KMS-11 (cell line): ENCODE data around the gene PCARE.

Source experiments
- H2AFZ ChIP-seq: fragments of 200-600 bp; sonication (generic); 2 replicates; pipeline ENCODE4 v1.6.1; 2016; ENCODE audit warnings: antibody characterized with exemption, mixed run types, low read depth
- H3K27ac ChIP-seq: fragments of 200-600 bp; sonication (generic); 2 replicates; pipeline ENCODE4 v1.6.1; 2016; ENCODE audit warnings: mild to moderate bottlenecking, mixed run types
- H3K27me3 ChIP-seq: fragments of 200-600 bp; sonication (generic); 2 replicates; pipeline ENCODE4 v1.6.1; 2017; ENCODE audit warnings: mild to moderate bottlenecking, low read depth, mixed run types, moderate library complexity; ENCODE audit not compliant: insufficient read depth
- H3K36me3 ChIP-seq: fragments of 200-600 bp; sonication (generic); 2 replicates; pipeline ENCODE4 v1.6.1; 2017; ENCODE audit warnings: mild to moderate bottlenecking, mixed run types; ENCODE audit not compliant: insufficient read depth
- H3K4me1 ChIP-seq: fragments of 200-600 bp; sonication (generic); 2 replicates; pipeline ENCODE4 v1.6.1; 2016; ENCODE audit warnings: mild to moderate bottlenecking, low read depth, mixed run types; ENCODE audit not compliant: poor library complexity, severe bottlenecking
- H3K4me2 ChIP-seq: fragments of 200-600 bp; sonication (generic); 2 replicates; pipeline ENCODE4 v1.7.0; 2016; ENCODE audit warnings: mild to moderate bottlenecking, mixed run types
- H3K4me3 ChIP-seq: fragments of 200-600 bp; sonication (generic); IDR thresholded peaks from 2 replicates; pipeline ENCODE4 v1.6.1; 2017; ENCODE audit warnings: low read depth, low read length, mixed read lengths; ENCODE audit not compliant: insufficient read depth
- H3K79me2 ChIP-seq: fragments of 200-600 bp; sonication (generic); 2 replicates; pipeline ENCODE4 v1.6.1; 2016; ENCODE audit warnings: low read depth, mixed run types; ENCODE audit not compliant: insufficient read depth
- H3K9ac ChIP-seq: fragments of 200-600 bp; sonication (generic); 2 replicates; pipeline ENCODE4 v1.6.1; 2016; ENCODE audit warnings: mild to moderate bottlenecking, mixed run types
- H4K20me1 ChIP-seq: fragments of 200-600 bp; sonication (generic); 2 replicates; pipeline ENCODE4 v1.6.1; 2016; ENCODE audit warnings: mild to moderate bottlenecking, mixed run types; ENCODE audit not compliant: insufficient read depth
- CTCF ChIP-seq: fragments of 200-600 bp; sonication (generic); conservative IDR thresholded peaks from 2 replicates; pipeline ENCODE4 v1.6.1; 2017; ENCODE audit warnings: low read depth, mild to moderate bottlenecking, antibody characterized with exemption, low read length, moderate library complexity, mixed read lengths

Gene PCARE

GRCh38 chr2:29046321-29046720 lies 28.0 kb downstream of the PCARE start:
- Histone ChIP-seq H3K9ac (no peak overlapping the region), H3K27ac (no peak overlapping the region), H4K20me1 (no peaks in the 10 kb centered on the region), H3K27me3 (no peaks in the 10 kb centered on the region), H3K4me1 (no peaks in the 10 kb centered on the region), H3K4me3 (no peak overlapping the region), H3K36me3 (no peaks in the 10 kb centered on the region), H3K79me2 (no peaks in the 10 kb centered on the region), H3K4me2 (no peak overlapping the region), H2AFZ (no peak overlapping the region)
- no peak for TF ChIP-seq CTCF

GRCh38 chr2:29044459-29044858 lies 29.9 kb downstream of the PCARE start:
- Histone ChIP-seq H2AFZ (no peak overlapping the region), H3K27me3 (no peaks in the 10 kb centered on the region), H3K4me2 (no peak overlapping the region), H3K79me2 (no peaks in the 10 kb centered on the region), H3K9ac (no peak overlapping the region), H3K36me3 (no peaks in the 10 kb centered on the region), H3K4me1 (no peaks in the 10 kb centered on the region), H3K4me3 (no peak overlapping the region), H3K27ac (no peak overlapping the region), H4K20me1 (no peaks in the 10 kb centered on the region)
- no peak for TF ChIP-seq CTCF

- Histone ChIP-seq H3K36me3 (no peaks in the 10 kb centered on the region), H3K79me2 (no peaks in the 10 kb centered on the region), H2AFZ (no peak overlapping the region), H3K4me1 (no peaks in the 10 kb centered on the region), H3K4me2 (no peak overlapping the region), H3K27ac (no peak overlapping the region), H3K4me3 (no peak overlapping the region), H3K27me3 (no peaks in the 10 kb centered on the region), H4K20me1 (no peaks in the 10 kb centered on the region), H3K9ac (no peak overlapping the region)
- no peak for TF ChIP-seq CTCF
Measured at GRCh38 chr2:29042561-29043075, 31.7 kb downstream of the PCARE start.

GRCh38 chr2:29041161-29041660 lies 33.1 kb downstream of the PCARE start:
- Histone ChIP-seq H3K4me1 (no peaks in the 10 kb centered on the region), H3K4me3 (no peak overlapping the region), H3K27me3 (no peaks in the 10 kb centered on the region), H3K79me2 (no peaks in the 10 kb centered on the region), H4K20me1 (no peaks in the 10 kb centered on the region), H3K36me3 (no peaks in the 10 kb centered on the region), H2AFZ (no peak overlapping the region), H3K4me2 (no peak overlapping the region), H3K9ac (no peak overlapping the region), H3K27ac (no peak overlapping the region)
- no peak for TF ChIP-seq CTCF
